Epithelial cell of esophagus (primary cell): ENCODE results near the gene CLEC2A.
A peak's percentile ranks its signal among the peaks of the same experiment; 100 is the strongest.

Experiments used
- DNase-seq: peaks from one replicate; pipeline ENCODE4 v3.0.0; 2010; ENCODE audit warnings: low read depth
- H3K4me3 ChIP-seq: 2 replicates; pipeline ENCODE4 v1.5.1; 2011; ENCODE audit warnings: mild to moderate bottlenecking, low read length, control low read depth
- TF ChIP-seq, protein P1 (sequence below): IDR thresholded peaks from 2 replicates; pipeline ENCODE4 v1.5.1; 2011; ENCODE audit warnings: low read depth, mild to moderate bottlenecking, low read length, control low read depth, inconsistent platforms; ENCODE audit not compliant: insufficient read depth; ENCODE audit errors: missing control alignments

The CLEC2A gene

GRCh38 chr12:9872162-9872561 lies 60.0 kb downstream of the CLEC2A start:
- DNase-seq: peak; percentile 12
- TF ChIP-seq, protein P1, sequence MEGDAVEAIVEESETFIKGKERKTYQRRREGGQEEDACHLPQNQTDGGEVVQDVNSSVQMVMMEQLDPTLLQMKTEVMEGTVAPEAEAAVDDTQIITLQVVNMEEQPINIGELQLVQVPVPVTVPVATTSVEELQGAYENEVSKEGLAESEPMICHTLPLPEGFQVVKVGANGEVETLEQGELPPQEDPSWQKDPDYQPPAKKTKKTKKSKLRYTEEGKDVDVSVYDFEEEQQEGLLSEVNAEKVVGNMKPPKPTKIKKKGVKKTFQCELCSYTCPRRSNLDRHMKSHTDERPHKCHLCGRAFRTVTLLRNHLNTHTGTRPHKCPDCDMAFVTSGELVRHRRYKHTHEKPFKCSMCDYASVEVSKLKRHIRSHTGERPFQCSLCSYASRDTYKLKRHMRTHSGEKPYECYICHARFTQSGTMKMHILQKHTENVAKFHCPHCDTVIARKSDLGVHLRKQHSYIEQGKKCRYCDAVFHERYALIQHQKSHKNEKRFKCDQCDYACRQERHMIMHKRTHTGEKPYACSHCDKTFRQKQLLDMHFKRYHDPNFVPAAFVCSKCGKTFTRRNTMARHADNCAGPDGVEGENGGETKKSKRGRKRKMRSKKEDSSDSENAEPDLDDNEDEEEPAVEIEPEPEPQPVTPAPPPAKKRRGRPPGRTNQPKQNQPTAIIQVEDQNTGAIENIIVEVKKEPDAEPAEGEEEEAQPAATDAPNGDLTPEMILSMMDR: no peak
- no peak overlapping the region for H3K4me3 ChIP-seq

DNA sequence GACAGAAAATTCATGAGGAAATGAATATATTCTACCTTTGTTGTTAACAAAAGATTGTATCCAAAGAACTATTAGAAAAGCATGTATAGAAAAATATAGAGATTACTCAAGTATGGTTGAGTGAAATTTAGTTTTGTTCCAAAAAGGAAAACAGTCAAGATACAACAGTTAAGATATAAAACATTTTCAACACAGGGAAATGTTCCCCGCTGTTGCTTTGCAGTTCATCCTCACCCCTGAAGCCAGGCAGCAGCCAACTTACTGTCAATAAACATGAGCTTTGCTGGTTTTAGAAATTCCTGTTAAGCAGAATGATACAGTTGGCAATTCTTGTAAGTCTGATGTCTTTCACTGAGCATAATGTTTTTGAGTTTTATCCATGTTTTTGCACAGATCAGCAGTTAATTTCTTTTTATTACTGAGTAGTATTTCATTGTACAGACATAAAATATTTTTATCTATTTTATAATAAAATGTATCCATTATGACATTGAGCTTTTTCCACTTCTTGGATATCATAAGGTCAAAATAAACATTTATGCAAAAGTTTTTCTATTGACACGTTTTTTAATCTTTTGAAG lies 61.8 kb downstream of the CLEC2A start:
- peak overlapping the region; percentile 55 for H3K4me3 ChIP-seq
- TF ChIP-seq, protein P1: no peak
- no peak for DNase-seq

GRCh38 chr12:9869307-9870161 lies 62.6 kb downstream of the CLEC2A start, which contains the start of gene CLEC2B:
TSS of gene CLEC2B (minus strand) at chr12:9869354.
- TF ChIP-seq, protein P1: no peak
- H3K4me3 ChIP-seq: peak within 1 kb of the TSS; percentile 55
- DNase-seq: peak; percentile 96

GRCh38 chr12:9868951-9869306 lies 63.2 kb downstream of the CLEC2A start:
- DNase-seq: no peak
- H3K4me3 ChIP-seq: peak overlapping the region; percentile 55
- TF ChIP-seq, protein P1: no peak

- DNase-seq: no peak
- H3K4me3 ChIP-seq: peak overlapping the region; percentile 55
- TF ChIP-seq, protein P1: no peak
Measured at GRCh38 chr12:9868311-9868801, 63.8 kb downstream of the CLEC2A start.

DNA sequence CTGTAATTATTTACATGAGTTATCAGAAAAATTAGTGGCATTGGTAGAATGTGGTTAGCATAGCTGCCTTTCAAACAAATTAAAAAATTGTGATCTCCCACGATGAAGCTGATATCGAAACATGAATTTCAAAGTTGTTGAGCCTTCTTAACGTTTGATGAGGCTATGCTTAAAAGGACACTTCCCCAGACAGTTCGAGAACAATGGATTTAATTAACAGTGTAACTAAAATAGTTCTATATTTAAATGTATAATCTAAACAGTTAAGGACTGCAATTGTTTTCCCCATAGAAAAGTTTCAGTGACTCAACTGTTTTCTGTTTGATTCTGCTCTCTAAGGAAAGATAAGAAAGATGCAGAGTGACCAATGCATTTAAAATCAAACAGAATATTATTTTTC lies 64.6 kb downstream of the CLEC2A start:
- H3K4me3 ChIP-seq: no peak overlapping the region
- TF ChIP-seq, protein P1: no peak
- no peak for DNase-seq
